Smooth muscle cell (in vitro differentiated cells): ENCODE data around the gene R3HDM2. TPM values are rescaled to one million over a fixed set of nuclear protein-coding genes. Genes with fewer than 3 reads are reported as not detected.

Experiments
- DNase-seq: peaks from one replicate; lab custom pipeline; 2025; ENCODE audit not compliant: unreplicated experiment; lab: John Stamatoyannopoulos, UW
- H2AFZ ChIP-seq: fragments of 200-600 bp; sonication (generic); 2 replicates; pipeline ENCODE4 v1.6.0; 2016; ENCODE audit warnings: antibody characterized with exemption, low read depth, mild to moderate bottlenecking
- H3F3A ChIP-seq: fragments of 200-600 bp; sonication (generic); 2 replicates; pipeline ENCODE4 v1.6.0; 2017; ENCODE audit warnings: antibody characterized with exemption, low read depth
- H3K27ac ChIP-seq: fragments of 200-600 bp; sonication (generic); 2 replicates; pipeline ENCODE4 v1.5.1; 2016; ENCODE audit warnings: low read depth, mild to moderate bottlenecking
- H3K27me3 ChIP-seq: fragments of 200-600 bp; sonication (generic); 2 replicates; pipeline ENCODE4 v1.6.1; 2016; ENCODE audit warnings: low read depth, mild to moderate bottlenecking
- H3K36me3 ChIP-seq: fragments of 200-600 bp; sonication (generic); 2 replicates; pipeline ENCODE4 v1.5.1; 2016; ENCODE audit warnings: low read depth
- H3K4me1 ChIP-seq: fragments of 200-600 bp; sonication (generic); 2 replicates; pipeline ENCODE4 v1.5.1; 2016; ENCODE audit warnings: low read depth
- H3K4me2 ChIP-seq: fragments of 200-600 bp; sonication (generic); 2 replicates; pipeline ENCODE4 v1.6.0; 2016; ENCODE audit warnings: mild to moderate bottlenecking
- H3K4me3 ChIP-seq: fragments of 200-600 bp; sonication (generic); 2 replicates; pipeline ENCODE4 v1.5.1; 2016; ENCODE audit warnings: mild to moderate bottlenecking
- H3K79me2 ChIP-seq: fragments of 200-600 bp; sonication (generic); 2 replicates; pipeline ENCODE4 v1.6.0; 2016; ENCODE audit warnings: low read depth, mild to moderate bottlenecking
- H3K9ac ChIP-seq: fragments of 200-600 bp; sonication (generic); 2 replicates; pipeline ENCODE4 v1.6.0; 2016; ENCODE audit warnings: low read depth
- H3K9me3 ChIP-seq: fragments of 200-600 bp; sonication (generic); replicated peaks from 2 replicates; pipeline ENCODE4 v1.5.1; 2016; ENCODE audit warnings: low read depth
- H4K20me1 ChIP-seq: fragments of 200-600 bp; sonication (generic); 2 replicates; pipeline ENCODE4 v1.6.0; 2016; ENCODE audit warnings: low read depth
- CTCF ChIP-seq: fragments of 200-600 bp; sonication (generic); IDR thresholded peaks from 2 replicates; pipeline ENCODE4 v1.5.1; 2017; ENCODE audit warnings: borderline replicate concordance, mild to moderate bottlenecking, antibody characterized with exemption; ENCODE audit not compliant: insufficient read depth, poor library complexity, severe bottlenecking
- WGBS: methylation state at CpG from one replicate; pipeline ENCODE4 v1.1.7; 2016; ENCODE audit warnings: low lambda C conversion rate; 5-methylcytosine and 5-hydroxymethylcytosine counted together
- polyA plus RNA-seq: library from polyadenylated mRNA; unstranded; fragments of >200 nt; fragmentation: Nextera tagmentation; extraction: Ambion mirVana; gene quantifications from 2 replicates; pipeline ENCODE4 v1.2.1, GENCODE V29; 2016
- total RNA-seq: library from RNA; depleted of rRNA; stranded (reverse); fragments of >200 nt; gene quantifications from 2 replicates; pipeline ENCODE4 v1.2.3, GENCODE V29; 2014

Gene R3HDM2
- total and polyA plus RNA-seq, 2 experiments from 2014 or later, result 12.2 to 16.0 TPM

- H2AFZ ChIP-seq, result no peak overlapping the region
- DNase-seq, result no peak
- H3K4me1 ChIP-seq, result no peaks in the 10 kb centered on the region
- H3F3A ChIP-seq, result no peaks in the 10 kb centered on the region
- WGBS, result 87% methylated on average over 11 of the region's 11 CpGs
- H3K79me2 ChIP-seq, result no peaks in the 10 kb centered on the region
- no peak overlapping the region for H3K4me3 ChIP-seq
- no peak overlapping the region for H3K4me2 ChIP-seq
- TF ChIP-seq CTCF, result no peak
- H3K36me3 ChIP-seq, result no peaks in the 10 kb centered on the region
- no peaks in the 10 kb centered on the region for H4K20me1 ChIP-seq
- H3K9ac ChIP-seq, result no peak overlapping the region
- peaks cover 17% of the 10 kb centered on the region for H3K27me3 ChIP-seq
- no peak overlapping the region for H3K27ac ChIP-seq
- no peaks in the 10 kb centered on the region for H3K9me3 ChIP-seq
Measured at GRCh38 chr12:57467915-57468314, 37.1 kb upstream of the R3HDM2 start.

GRCh38 chr12:57467212-57467874 is 36.5 kb upstream of the R3HDM2 start:
- no peak for DNase-seq
- H3K36me3 ChIP-seq, result no peaks in the 10 kb centered on the region
- 94% methylated on average over 12 of the region's 12 CpGs for WGBS
- H4K20me1 ChIP-seq, result no peaks in the 10 kb centered on the region
- no peaks in the 10 kb centered on the region for H3K79me2 ChIP-seq
- no peak overlapping the region for H3K4me3 ChIP-seq
- no peak for TF ChIP-seq CTCF
- no peak overlapping the region for H2AFZ ChIP-seq
- peaks cover 12% of the 10 kb centered on the region for H3K27me3 ChIP-seq
- H3K9ac ChIP-seq, result no peak overlapping the region
- no peak overlapping the region for H3K4me2 ChIP-seq
- no peaks in the 10 kb centered on the region for H3K9me3 ChIP-seq
- H3K4me1 ChIP-seq, result no peaks in the 10 kb centered on the region
- H3K27ac ChIP-seq, result no peak overlapping the region
- no peaks in the 10 kb centered on the region for H3F3A ChIP-seq

GRCh38 chr12:57465747-57466505 is 35.1 kb upstream of the R3HDM2 start:
- H2AFZ ChIP-seq, result no peak overlapping the region
- TF ChIP-seq CTCF, result no peak
- no peak overlapping the region for H3K9ac ChIP-seq
- H3K4me2 ChIP-seq, result no peak overlapping the region
- peaks cover under 1% of the 10 kb centered on the region for H3F3A ChIP-seq
- no peaks in the 10 kb centered on the region for H4K20me1 ChIP-seq
- WGBS, result 84% methylated on average over 14 of the region's 14 CpGs
- H3K27ac ChIP-seq, result no peak overlapping the region
- no peaks in the 10 kb centered on the region for H3K9me3 ChIP-seq
- no peaks in the 10 kb centered on the region for H3K27me3 ChIP-seq
- peaks cover under 1% of the 10 kb centered on the region for H3K4me1 ChIP-seq
- no peak for DNase-seq
- H3K79me2 ChIP-seq, result no peaks in the 10 kb centered on the region
- H3K4me3 ChIP-seq, result no peak overlapping the region
- no peaks in the 10 kb centered on the region for H3K36me3 ChIP-seq
